Hematopoietic multipotent progenitor cell treated with erythropoietin and hydrocortisone succinate and interleukin-3 and kit ligand, for 17 days (in vitro differentiated cells): ENCODE measurements around the gene RPS21.
A peak's percentile ranks its signal among the peaks of the same experiment; 100 is the strongest.

Experiments used
- DNase-seq: peaks from one replicate; pipeline ENCODE4 v3.0.0-alpha.2; 2015; ENCODE audit warnings: low spot score

RPS21 gene

GRCh38 chr20:62386383-62387218 is at the start of gene RPS21:
TSS of gene RPS21 (plus strand) at chr20:62387103. CDS start at chr20:62387339, 236 bp downstream.
- DNase-seq = peak; percentile 94

- DNase-seq = no peak
These were observed 49.2 kb upstream of the RPS21 start for GRCh38 chr20:62337558-62338293.

GRCh38 chr20:62338294-62338620 is 48.6 kb upstream of the RPS21 start:
- no peak for DNase-seq

- DNase-seq = no peak
These were observed 47.2 kb upstream of the RPS21 start for GRCh38 chr20:62339647-62340062.

DNA sequence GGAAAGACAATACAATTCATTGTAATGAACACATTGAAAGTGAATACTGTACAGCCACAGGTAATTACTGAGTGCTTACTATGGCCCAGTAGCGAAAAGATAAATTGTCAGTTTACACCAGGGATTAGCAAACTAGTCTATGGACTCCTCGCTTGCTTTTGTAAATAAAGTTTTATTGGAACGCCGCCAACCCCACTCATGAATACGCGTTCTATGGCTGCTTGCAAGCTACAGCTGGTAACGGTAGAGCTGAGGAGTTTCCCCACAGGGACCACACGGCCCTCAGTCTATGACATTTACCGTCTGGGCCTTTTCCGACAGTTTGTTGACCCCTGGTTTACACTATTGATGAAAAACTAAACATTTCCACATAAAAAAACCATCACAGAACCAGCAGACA is 44.0 kb upstream of the RPS21 start:
- no peak for DNase-seq

- no peak for DNase-seq
These were observed 42.8 kb upstream of the RPS21 start for GRCh38 chr20:62344092-62344491.

GRCh38 chr20:62344782-62345181 is 42.1 kb upstream of the RPS21 start:
- no peak for DNase-seq

DNA sequence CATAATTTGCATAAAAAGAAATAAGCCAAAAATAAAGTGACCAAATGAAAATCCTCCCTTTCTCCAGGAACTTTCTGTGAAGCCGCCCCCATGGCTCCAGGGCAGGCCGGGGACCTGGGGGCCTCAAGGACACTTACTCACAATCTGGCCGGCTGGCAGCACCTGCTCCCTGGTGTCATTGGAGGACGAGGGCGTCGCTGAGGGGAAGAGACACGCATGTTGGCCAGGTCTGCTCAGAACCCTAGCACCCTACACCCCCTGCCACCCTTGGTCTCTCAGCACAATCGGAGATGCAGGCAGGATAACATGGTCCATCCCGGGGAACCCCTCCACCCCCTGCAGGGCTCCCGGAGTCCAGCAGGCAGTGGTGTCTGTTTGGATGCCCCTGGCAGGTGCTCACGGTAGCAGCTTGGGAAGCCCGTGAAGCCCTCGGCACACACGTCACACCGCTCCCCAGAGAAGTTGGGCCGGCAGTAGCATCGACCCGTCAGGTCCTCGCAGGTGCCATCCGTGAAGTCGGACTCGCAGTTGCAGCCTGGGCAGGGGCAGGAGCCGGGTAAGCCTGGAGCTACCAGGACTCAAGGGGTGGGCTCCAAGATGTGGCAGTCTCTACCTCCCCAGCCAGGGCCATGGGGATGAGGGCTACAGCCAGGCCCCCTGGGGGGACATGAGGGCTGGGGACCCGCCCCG is 41.1 kb upstream of the RPS21 start:
- DNase-seq = no peak

DNA sequence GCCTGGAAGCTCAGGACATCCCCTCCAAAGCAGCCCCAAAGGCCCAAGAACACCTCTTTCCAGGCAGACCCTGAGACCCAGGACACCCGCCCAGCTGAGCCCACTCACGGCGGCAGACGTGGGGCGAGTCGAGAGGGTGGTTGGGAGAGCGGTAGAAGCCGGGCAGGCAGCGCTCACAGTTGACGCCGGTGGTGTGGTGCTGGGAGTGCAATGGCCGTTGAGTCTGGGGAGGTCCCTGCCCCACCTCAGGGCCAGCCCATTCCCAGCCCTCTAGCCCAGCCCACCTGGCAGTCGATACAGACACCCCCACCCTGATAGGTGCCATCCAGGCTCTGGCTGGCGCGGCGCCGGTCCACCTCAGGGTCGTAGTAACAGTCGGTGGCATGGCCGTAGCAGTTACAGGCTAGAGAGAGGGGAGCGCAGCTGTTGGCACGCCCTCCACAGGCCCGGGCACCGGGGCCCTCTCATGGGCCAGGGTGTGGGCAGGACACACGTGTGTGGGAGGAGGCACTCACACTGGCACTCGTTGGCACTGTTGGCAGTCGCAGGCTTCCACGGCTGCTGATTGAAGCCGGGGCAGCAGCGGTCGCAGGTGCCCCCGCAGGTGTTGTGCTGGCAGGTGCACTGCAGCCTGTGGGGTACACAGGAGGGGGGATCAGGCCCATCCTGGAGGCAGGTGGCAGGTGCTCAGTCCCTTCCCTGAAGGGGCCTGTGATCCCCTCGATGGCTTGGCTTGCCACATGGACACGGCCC is 40.3 kb upstream of the RPS21 start:
- DNase-seq = no peak

GRCh38 chr20:62347151-62347404 is 39.8 kb upstream of the RPS21 start:
- no peak for DNase-seq

DNA sequence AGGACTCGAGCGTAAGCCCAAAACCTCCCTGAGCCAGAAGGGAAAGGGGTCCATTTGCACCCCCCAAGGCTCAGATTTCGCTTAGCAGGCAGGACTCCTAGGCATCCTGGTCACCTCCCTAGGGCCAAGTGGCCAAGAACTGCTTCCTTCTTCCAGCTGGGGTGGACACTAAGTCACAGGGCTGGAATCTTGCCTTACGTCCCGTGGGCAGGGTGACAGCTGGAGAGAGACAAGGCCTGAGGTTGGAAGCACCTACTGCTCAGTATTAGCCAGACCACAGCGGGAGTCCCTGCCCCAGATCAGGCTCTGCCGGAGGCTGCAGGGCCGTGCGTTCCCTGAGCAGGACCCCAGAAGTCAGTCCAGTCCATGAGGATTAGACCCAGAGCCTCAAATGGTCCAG is 39.5 kb upstream of the RPS21 start:
- DNase-seq = no peak

DNA sequence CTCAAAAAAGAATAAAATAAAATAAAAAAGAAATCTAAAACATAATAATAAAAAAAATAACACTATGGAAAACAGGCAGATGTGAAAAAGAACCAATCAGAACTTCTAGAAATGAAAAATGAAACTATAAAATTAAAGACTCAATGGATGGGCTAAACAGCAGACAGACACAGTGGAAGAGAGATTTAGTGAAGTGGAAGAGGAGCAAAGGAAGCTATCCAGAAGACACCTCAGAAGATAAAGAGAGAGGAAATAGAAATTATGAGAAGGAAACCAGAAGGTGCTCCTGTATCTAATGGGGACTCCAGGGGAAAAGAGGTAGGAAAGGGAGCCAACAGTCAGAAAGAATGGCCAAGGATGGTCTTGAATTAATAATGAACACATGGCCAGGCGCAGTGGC is 38.3 kb upstream of the RPS21 start:
- no peak for DNase-seq

- no peak for DNase-seq
These were observed 37.3 kb upstream of the RPS21 start for GRCh38 chr20:62349556-62350097.

DNA sequence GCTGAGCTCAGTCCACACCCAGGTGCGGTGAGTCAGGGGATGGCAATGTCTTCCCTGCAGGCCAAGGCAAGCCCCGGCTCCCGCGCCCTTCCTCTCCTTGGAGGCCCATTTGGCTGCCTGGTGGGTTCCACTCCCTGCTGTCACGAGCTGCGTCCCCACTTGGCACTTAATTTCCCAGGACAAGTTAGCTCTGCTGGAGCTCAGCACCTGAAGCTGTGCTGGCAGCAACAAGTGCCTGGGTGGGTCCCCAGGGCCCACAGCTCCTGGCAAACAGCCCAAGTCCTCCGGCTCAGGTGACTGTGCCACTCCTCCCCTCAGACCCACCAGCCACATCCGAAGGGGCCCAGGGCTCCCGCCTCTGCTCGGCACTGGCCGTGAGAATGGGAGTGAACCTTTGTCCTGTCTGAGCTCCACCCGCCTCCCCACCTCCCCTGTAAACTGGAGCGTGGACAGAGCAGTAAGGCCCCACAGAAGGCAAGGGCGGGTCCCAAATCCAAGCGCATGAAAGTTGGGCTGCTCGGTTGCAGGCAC is 36.7 kb upstream of the RPS21 start:
- no peak for DNase-seq

GRCh38 chr20:62350629-62351422 is 36.1 kb upstream of the RPS21 start:
- DNase-seq = no peak

- DNase-seq = no peak
These were observed 35.2 kb upstream of the RPS21 start for GRCh38 chr20:62351469-62352401.

DNA sequence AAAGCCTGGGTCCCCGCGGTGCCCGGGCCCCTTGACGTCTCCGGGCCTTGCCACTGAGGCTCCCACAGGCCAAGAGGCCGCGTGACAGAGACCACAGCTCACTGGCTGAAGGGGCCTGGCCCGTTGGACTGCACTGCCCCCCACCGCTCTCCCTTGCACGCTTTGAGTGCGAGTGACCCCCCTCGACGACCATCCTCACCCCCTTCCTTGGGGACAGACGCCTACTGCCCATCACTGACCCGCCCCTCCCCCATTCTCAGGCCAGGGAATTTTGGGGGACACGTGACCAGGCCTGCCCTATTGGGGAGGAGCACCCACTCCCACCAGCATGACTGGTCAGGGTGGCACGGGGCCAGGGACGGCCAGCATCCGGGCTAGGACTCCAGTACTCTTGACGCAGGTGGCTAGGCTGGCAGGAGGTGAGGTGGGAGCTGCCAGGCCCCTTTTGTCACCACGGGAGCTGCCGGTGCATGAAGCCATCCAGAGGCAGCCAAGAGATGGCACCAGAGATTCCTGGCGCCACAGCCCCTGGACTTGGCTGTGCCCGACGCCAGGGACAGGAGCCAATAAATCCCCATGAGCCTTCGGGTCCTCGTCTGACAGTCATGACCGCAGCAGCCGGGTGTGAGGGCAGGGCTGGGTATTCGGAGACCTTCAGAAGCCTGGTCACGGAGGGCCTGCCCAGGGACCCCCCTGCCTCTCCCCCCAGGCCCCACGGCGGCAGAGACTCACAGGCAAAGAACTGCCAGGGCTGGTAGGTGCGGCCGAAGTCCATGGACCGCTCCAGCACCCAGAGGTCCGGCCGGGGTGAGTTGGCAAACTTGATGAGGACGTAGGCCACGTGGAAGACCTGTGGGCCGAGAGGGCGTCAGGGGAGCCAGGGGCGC is 34.3 kb upstream of the RPS21 start:
- DNase-seq = no peak

GRCh38 chr20:62353289-62354030 is 33.4 kb upstream of the RPS21 start:
- DNase-seq = no peak
